Rectal smooth muscle tissue (tissue), 1 donor: Measurements from ENCODE around the gene MYO5A.
"Not testable (repeated sequence)": the region's sequence is repeated elsewhere in the genome, so short reads cannot be mapped to it uniquely, and the experiment has no call there.

ENCODE experiments used
- H3K27ac ChIP-seq: one replicate; pipeline ENCODE4 v1.7.0; 2013; ENCODE audit warnings: low read depth, low read length, inconsistent platforms
- H3K27me3 ChIP-seq: one replicate; pipeline ENCODE4 v1.7.0; 2013; ENCODE audit warnings: low read length; ENCODE audit not compliant: control insufficient read depth, insufficient read depth
- H3K36me3 ChIP-seq: one replicate; pipeline ENCODE4 v1.7.0; 2013; ENCODE audit warnings: low read length; ENCODE audit not compliant: control insufficient read depth, insufficient read depth
- H3K4me1 ChIP-seq: one replicate; pipeline ENCODE4 v1.7.0; 2013; ENCODE audit warnings: low read length; ENCODE audit not compliant: control insufficient read depth, insufficient read depth
- H3K4me3 ChIP-seq: one replicate; pipeline ENCODE4 v1.7.0; 2013; ENCODE audit warnings: low read length
- H3K9ac ChIP-seq: one replicate; pipeline ENCODE4 v1.7.0; 2013; ENCODE audit warnings: low read length

Gene MYO5A

DNA sequence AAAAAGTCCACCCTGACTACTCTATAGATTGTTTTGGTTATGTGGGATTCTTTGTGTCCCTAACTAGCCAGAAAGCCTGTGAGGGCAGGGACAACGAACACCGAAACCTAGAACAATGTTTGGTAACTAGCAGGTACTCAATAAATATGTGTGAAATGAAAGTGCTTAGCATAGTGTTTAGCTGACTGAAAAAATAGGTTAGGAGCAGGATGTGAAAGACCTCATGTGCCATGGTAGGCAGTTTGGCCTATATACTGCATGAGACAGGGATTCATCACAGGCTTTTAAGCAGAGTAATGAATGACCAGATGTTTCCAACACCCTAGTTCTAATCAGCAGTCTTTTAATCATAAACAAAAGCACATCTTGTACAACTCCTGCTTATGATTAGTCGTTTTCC lies 64.2 kb downstream of the MYO5A start:
- H3K27me3 ChIP-seq, result no peaks in the 10 kb centered on the region
- no peaks in the 10 kb centered on the region for H3K36me3 ChIP-seq
- H3K4me1 ChIP-seq, result no peaks in the 10 kb centered on the region
- no peak overlapping the region for H3K4me3 ChIP-seq
- no peak overlapping the region for H3K27ac ChIP-seq
- no peak overlapping the region for H3K9ac ChIP-seq

DNA sequence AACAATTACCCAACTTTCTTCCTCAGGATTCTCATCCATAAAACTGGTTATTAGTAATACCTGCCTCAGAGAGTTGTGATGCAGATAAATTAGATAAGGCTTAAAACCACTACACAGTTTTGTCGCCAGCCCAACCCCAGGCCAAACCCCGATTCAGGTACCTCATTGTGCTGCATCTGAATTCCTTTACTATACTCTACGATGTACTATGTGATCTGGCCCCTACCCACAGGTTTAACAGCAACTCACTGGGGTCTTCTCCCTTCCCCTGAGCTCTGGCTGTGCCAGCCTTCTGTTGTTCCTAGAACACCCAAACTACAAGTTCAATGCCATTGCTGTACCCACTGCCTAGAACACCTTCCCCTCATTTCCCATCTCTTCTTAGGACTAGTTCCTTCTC lies 64.6 kb downstream of the MYO5A start:
- Histone ChIP-seq H3K4me1 (no peaks in the 10 kb centered on the region), H3K27me3 (no peaks in the 10 kb centered on the region), H3K27ac (no peak overlapping the region), H3K9ac (no peak overlapping the region), H3K4me3 (no peak overlapping the region), H3K36me3 (no peaks in the 10 kb centered on the region)

DNA sequence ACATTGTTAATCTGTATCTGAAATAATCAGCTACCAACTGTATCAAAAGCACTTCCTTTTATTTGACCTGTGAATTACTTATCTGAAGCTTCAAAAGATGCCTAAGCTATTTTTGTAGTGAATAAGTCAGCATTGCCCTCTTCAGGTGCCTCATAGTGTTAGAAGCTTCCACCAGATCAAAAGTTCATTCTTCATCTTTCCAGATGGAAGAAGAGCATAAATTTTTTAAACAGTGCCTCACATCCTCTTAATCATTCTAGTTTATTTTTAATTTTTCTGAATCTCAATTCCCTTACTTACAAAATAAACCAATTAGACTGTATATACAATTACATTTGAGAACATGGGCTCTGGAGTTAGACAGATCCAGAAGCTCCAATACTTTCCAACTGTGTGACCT lies 65.0 kb downstream of the MYO5A start:
- H3K4me1 ChIP-seq, result no peaks in the 10 kb centered on the region
- no peak overlapping the region for H3K4me3 ChIP-seq
- H3K36me3 ChIP-seq, result no peaks in the 10 kb centered on the region
- no peak overlapping the region for H3K9ac ChIP-seq
- no peaks in the 10 kb centered on the region for H3K27me3 ChIP-seq
- H3K27ac ChIP-seq, result no peak overlapping the region

DNA sequence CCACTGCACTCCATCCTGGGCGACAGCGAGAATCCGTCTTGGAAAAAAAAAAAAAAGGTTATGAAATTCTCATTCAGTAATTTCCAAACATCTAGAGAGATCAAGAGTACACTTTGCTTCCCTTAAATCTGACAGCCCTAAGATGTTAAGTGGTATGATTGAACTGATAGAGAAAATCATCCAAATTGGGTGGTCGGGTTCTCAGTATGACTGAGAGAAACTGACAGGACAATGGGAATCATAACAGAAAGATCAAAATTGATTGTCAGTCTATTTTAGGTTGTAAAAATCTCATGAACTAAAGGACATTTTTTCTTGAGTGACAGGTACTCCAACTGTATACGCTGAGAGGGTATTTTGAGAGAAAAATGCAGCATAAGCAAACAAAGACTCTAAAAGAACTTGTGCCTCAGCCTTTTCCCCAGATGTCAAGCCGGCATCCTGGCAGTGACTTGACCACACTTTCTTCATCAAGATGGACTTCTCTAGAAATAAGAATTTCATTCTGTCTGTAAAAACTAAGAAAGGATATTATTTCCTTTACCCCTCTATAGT lies 65.8 kb downstream of the MYO5A start:
- Histone ChIP-seq H3K9ac (no peak overlapping the region), H3K27ac (no peak overlapping the region), H3K27me3 (no peaks in the 10 kb centered on the region), H3K4me1 (no peaks in the 10 kb centered on the region), H3K36me3 (no peaks in the 10 kb centered on the region), H3K4me3 (no peak overlapping the region)

DNA sequence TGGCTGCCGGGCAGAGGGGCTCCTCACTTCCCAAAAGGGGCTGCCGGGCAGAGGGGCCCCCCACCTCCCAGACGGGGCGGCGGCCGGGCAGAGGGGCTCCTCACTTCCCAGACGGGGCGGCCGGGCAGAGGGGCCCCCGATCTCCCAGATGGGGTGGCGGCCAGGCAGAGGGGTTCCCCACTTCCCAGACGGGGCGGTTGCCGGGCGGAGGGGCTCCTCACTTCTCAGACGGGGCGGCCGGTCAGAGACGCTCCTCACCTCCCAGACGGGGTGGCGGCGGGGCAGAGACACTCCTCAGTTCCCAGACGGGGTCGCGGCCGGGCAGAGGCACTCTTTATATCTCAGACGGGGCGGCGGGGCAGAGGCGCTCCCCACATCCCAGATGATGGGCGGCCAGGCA lies 69.0 kb downstream of the MYO5A start:
- not testable (repeated sequence) for H3K27me3 ChIP-seq, H3K4me3 ChIP-seq, H3K4me1 ChIP-seq, H3K9ac ChIP-seq, H3K36me3 ChIP-seq, H3K27ac ChIP-seq

DNA sequence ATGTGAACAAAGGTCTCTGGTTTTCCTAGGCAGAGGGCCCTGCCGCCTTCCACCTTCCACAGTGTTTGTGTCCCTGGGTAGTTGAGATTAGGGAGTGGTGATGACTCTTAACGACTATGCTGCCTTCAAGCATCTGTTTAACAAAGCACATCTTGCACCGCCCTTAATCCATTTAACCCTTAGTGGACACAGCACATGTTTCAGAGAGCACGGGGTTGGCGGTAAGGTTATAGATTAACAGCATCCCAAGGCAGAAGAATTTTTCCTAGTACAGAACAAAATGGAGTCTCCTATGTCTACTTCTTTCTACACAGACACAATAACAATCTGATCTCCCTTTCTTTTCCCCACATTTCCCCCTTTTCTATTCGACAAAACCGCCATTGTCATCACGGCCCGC lies 69.4 kb downstream of the MYO5A start:
- H3K27ac ChIP-seq, H3K4me3 ChIP-seq, H3K4me1 ChIP-seq, H3K9ac ChIP-seq, H3K27me3 ChIP-seq, H3K36me3 ChIP-seq: not testable (repeated sequence)

DNA sequence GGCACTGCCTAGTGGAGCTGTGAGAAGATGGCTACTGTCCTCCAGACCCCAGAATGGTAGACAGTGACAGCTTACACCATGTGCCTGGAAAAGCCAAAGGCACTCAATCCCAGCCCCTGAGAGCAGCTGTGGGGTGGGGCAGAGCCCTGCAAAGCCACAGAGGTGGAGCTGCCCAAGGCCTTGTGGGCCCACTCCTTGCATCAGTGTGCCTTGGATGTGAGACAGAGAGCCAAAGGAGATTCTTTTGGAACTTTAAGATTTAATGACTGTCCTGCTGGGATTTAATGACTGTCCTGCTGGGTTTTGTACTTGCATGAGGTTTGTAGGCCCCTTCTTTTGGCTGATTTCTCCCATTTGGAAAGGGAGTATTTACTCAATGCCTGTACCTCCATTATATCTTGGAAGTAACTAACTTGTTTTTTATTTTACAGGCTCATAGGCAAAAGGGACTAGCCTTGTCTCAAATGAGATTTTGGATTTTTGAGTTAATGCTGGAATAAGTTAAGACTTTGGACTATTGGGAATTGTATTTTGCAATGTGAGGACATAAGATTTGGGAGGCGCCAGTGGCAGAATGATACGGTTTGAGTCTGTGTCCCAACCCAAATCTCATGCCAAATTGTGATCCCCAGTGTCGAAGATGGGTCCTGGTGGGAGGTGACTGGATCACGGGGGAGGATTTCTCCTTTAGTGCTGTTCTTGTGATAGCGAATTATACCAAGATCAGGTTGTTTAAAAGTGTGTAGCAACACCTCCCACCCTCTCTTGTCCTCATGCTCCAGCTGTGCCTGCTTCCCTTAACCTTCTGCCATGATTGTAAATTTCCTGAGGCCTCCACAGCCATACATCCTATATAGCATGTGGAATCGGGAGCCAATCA lies 80.4 kb downstream of the MYO5A start:
- Histone ChIP-seq H3K9ac (no peak overlapping the region), H3K4me1 (no peaks in the 10 kb centered on the region), H3K4me3 (no peak overlapping the region), H3K27ac (no peak overlapping the region), H3K27me3 (no peaks in the 10 kb centered on the region), H3K36me3 (no peaks in the 10 kb centered on the region)

DNA sequence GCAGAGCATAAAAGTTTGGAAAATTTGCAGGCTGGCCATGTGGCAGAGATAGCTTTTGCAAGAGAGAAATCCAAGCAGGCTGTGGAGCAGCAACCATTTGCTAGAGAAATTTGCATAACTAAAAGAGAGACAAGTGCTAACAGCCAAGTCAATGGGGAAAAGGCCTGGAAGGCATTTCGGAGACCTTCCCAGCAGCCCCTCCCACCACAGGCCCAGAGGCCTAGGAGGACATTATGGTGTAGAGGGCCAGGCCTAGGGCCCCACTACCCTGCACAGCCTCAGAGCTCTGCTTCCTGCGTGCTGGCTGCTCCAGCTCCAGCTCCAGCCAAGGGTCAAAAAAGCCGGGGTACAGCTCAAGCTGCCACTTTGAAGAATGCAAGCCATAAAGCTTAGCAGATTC lies 82.7 kb downstream of the MYO5A start:
- no peak overlapping the region for H3K9ac ChIP-seq
- no peaks in the 10 kb centered on the region for H3K4me1 ChIP-seq

DNA sequence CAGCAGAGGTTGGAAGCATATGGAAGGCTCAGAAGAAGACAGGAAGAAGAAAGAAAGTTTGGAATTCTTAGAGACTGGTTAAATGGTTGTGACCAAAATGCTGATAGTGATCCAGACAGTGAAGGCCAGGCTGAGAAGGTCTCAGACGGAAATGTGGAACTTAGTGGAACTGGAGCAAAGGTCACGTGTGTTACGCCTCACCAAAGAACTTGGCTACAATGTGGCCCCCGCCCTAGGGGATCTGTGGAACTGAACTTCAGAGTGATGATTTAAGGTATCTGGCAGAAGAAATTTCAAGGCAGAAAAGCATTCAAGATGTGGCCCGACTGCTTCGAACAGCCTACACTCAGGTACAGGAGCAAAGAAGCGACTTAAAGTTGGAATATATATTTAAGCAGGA lies 83.1 kb downstream of the MYO5A start:
- H3K9ac ChIP-seq, result no peak overlapping the region
- no peak overlapping the region for H3K4me3 ChIP-seq
- no peaks in the 10 kb centered on the region for H3K4me1 ChIP-seq
- H3K36me3 ChIP-seq, result no peaks in the 10 kb centered on the region
- no peak overlapping the region for H3K27ac ChIP-seq
- H3K27me3 ChIP-seq, result no peaks in the 10 kb centered on the region

More for the DNA sequence above, 82.7 kb downstream of the MYO5A start:
- no peaks in the 10 kb centered on the region for H3K36me3 ChIP-seq
- H3K27me3 ChIP-seq, result no peaks in the 10 kb centered on the region
- H3K27ac ChIP-seq, result no peak overlapping the region
- no peak overlapping the region for H3K4me3 ChIP-seq

DNA sequence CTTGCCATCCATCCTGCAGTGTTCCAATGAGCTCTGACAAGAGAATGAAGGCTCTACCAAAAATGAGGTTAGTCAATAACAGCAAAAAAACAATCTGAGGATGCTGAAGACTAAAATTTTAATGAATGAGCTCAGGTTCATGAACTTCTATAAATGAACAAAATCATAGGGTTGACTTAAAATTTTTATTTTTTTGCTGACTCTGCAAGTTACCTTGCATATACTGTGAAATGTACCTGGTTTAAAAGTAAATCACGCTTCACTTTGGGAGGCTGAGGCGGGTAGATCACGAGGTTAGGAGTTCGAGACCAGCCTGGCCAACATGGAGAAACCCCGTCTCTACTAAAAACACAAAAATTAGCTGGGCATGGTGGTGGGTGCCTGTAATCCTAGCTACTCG lies 85.5 kb downstream of the MYO5A start:
- not testable (repeated sequence) for H3K27me3 ChIP-seq, H3K36me3 ChIP-seq, H3K4me3 ChIP-seq, H3K9ac ChIP-seq, H3K27ac ChIP-seq, H3K4me1 ChIP-seq

DNA sequence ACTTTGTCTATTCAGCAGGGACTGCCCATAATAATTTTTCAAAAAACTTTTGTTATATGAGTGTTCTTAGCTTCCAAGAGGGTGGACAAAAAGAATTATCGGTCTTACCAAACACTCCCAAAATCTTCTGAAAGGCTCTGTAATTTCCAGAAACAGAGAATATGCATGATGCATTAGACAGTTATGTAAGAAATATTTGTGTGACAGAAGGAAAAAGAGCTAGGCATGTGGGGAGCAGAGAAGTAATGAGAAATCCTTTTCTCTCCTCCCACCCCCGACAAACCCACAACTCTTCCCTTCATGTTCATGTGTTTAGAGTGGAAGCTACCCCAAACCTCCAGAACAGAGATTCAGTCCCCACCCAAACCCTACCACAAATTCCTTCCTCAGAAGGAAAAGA lies 86.8 kb downstream of the MYO5A start:
- H3K4me1 ChIP-seq, result no peaks in the 10 kb centered on the region
- no peaks in the 10 kb centered on the region for H3K27me3 ChIP-seq
- no peaks in the 10 kb centered on the region for H3K36me3 ChIP-seq
- H3K4me3 ChIP-seq, result no peak overlapping the region
- H3K27ac ChIP-seq, result no peak overlapping the region
- H3K9ac ChIP-seq, result no peak overlapping the region

DNA sequence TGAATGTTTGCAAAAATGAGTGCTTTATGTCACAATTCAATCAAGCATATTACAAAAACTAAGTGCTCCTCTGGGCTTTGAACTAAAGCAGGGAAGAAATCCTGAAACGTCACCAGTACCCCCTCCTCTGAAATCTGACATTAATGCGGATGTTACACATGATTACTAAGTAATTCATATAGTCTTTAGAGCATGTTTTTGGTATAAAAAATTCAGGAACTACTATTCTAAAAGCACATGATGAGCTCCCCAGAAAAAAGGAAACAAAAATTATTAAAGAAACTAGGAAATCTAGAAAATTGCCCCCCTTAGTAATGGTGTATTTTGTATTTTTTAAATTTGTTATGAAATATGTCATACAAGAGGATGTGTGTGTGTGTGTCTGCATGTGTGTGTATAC lies 87.7 kb downstream of the MYO5A start:
- Histone ChIP-seq H3K27ac (no peak overlapping the region), H3K4me1 (no peaks in the 10 kb centered on the region), H3K36me3 (no peaks in the 10 kb centered on the region), H3K9ac (no peak overlapping the region), H3K4me3 (no peak overlapping the region), H3K27me3 (no peaks in the 10 kb centered on the region)

DNA sequence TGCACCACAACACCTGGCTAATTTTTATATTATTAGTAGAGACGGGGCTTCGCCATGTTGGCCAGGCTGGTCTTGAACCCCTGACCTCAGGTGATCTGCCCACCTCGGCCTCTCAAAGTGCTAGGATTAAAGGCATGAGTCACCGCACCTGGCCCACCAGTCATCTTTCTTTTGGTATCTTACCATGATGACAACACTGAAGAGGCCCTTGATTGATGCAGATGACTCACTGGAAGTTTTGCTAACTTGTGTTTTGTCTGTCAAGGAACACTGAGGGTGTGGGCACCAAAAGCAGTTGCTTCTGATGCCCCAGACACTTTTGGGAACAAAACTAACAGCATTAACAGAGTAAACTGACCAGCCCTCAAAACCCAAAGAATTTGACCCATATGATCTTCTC lies 88.3 kb downstream of the MYO5A start:
- H3K27me3 ChIP-seq, result no peaks in the 10 kb centered on the region
- H3K9ac ChIP-seq, result no peak overlapping the region
- no peak overlapping the region for H3K4me3 ChIP-seq
- H3K4me1 ChIP-seq, result no peaks in the 10 kb centered on the region
- H3K36me3 ChIP-seq, result no peaks in the 10 kb centered on the region
- H3K27ac ChIP-seq, result no peak overlapping the region
